Activated CD4-positive, CD25-positive, alpha-beta regulatory T cell treated with anti-CD3 and anti-CD28 coated beads, Interleukin-2, amount 50 U/mL, for 16 hours (primary cell): ENCODE data around the gene DYSF.

Experiments
- DNase-seq: peaks from one replicate; pipeline ENCODE4 v3.0.0-alpha.2; 2020; ENCODE audit warnings: low read depth, low spot score

The DYSF gene

DNA sequence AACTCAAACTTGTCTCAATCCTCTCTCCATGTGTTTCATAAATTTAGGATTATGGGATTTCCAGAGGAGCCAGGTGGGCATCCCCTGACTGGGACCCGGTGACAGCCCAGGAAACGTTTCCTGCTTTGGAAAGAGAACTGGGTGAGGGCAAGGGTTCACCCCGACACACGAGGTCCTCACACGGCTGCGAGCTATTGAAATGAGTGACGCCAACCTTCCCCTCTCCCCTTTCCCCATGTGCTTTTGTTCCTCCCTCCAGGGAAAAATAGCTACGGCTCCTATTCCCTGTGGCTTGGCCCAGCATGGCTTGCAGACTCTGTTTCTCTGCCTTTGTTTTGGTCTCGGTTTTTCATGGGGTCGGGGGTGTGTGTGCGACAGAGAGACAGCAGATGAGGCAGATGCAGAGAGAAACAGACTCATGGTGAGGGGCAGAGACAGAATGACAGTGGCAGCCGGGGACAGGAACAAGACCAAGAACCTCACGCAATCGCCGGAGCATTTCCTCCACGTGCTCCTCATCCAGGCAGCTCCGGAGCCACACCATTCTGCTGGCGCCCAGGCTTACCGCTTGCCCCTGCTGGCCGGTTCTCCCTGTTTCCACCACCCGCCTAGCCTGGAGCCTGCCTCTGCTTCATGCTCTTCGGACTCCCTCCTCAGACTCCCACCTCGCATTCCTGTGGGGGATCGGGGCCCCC, 238.5 kb downstream of the DYSF start:
- DNase-seq, result no peak

DNA sequence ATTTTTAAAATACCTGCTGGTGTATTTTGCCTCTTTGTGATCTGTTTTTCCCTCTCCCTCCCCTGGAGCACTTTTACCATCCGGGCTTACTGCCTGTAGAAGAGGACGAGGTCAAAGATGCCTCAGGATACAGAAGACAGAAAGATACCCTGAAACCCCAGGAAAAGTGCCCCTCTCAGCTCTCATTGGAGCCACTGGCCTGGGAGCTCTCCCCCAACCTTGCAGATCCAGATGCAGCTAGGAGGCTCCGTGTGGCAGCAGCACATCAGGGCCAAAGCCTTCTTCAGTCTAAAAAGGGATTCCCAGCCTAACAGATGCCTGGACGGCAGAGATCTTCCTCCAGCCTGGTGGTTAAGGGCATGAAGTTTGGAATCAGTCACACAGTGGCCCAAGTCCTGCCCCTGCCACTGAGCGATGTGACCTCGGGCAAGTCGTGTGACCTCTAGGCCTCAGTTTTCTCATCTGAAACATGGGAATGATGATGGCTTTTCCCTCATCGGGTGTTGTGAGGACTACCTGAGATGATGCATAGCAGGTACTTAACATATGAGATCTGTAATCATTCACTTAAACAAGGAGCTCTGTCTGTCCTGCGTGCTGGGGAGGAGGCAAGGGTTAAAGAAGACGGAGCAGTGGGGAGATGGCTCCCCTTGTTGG, 239.4 kb downstream of the DYSF start:
- DNase-seq, result no peak

DNA sequence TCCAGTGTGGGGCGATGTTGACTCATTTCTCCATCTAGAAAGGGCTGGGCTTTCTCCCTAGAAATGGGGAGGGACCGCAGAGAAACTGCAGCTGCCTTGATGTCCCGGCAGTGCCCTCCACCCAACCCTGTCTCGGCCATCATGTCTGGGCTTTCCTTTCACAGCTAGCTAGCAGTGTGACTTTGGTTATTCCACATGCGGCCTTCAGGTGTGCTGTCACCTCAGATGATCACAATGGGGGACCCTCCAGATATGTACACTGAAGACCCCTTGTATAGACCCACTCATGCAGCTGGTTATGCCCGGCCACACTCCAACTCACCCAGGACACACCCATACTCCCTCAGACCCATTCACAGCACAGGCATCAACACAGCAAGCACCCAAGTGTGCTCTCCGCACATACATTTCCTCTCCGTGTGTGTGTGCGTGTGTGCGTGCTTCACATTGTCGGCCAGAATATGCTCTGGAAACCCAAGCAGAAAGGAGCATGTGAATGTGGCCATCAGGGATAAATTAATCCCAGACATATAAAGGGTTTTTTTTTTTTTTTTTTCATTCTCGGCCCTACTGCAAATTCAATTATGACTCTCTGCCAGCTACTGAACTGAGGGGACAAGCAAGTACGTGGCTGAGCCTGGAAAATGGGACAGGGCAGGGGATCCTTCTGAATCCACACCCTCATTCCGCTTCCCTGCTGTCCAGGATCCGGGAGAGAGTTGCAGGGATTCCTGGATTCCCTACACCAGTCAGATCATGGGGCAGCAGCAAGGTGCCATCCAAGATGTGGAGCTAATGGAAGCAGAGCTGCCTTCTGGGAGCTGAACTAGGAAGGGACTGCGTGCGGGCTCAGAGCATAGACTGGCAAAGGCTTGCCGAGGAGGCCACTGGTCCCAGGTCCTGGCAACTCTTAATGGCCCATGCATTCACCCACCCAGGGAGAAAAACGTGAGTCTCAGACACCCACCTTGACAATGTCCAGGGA, 240.2 kb downstream of the DYSF start:
- DNase-seq, result no peak

DNA sequence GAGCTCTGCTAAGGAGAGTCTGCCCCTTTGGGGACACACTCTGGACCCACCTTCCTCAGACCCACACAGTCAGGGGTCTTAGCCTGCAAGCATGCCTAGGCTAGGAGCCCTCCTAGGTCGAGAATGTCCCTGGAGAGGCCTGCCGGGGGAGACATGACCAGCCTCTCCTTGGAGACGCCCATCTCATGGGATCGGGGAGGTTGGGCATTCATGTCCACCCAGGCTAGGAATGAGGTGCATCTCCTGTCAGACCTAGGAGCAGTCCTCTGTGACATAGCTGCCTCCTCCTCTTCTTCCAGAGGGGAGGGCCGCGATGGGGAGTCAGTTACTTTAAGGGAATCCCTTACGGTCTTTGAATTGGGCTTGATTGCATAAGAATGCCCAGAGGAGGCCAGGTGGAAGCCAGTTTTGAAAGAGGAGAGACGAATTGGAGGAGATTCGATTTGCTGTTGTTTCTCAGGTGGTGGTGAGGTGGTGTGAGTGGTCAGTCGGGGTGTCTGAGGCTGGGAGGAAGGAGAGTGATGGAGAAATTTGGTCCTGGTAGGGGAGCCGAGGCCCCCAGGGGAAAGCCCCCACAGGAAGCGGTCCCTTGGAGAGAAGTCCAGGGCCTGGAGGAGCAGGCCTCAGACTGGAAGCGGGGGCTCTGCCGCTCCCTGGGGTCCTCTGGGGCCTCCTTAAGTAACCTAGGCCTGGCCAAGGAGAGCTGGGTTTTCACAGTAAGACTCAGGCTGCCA, 241.3 kb downstream of the DYSF start:
- DNase-seq, result no peak

DNA sequence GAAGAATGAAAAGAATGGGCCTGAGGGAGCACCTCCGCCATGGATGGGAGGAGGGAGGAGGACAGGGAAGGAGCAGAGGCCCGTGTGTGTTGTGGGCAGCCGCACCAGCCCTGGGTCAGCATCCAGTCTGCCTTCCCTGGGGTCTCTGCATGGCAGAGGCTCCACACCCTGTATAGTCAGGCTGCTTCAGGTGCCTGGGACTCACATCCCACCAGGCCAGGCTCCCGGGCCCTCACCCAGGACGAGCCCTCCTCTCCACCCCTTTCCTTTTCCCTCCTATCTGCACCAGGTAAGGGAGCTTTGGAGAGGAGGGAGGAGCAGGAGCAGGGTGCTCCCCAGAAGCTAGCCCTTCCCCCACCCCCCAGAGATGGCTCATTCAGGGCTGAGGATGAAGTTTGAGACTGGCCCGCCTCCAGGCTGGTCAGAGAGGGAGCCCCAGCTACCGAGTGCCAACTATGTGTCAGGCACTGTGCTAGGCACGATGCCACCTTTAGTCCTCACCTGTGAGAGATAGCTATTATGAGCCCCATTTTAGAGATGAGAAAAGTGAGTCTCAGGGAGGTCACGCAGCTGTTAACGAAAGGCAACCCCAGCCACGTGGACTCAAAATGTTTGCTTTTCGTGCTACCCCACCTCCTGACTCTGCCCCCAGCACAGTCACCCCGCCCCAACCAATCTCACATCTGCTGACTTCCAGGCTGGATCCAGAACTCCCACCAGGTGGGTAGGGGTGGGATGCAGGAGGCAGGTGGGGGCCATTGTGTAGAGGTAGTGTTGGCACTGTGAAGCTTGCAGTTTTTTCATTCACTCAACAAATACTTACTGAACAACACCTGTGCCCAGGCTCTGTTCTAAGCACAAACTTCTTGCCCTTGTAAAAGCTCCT, 242.1 kb downstream of the DYSF start:
- no peak for DNase-seq

DNA sequence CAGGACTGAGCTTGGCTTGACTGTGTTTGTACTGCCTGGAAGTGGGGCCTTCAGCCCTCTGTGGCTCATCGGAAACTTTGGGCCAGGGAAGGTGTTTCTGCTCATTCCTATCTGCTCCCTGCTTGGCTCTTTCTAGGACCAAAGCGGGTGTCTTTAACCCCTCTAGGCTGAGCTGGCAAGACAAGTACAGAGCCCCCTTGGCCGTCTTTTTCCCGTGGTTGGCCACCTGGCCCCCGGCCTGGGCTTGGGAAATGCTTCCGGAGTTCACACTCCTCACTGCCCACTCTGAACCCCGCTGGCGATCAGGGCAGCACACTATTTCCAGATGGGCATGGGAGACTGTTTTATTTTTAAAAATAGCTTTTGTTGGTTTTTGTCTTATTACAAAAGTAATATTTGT, 243.0 kb downstream of the DYSF start:
- DNase-seq, result no peak

DNA sequence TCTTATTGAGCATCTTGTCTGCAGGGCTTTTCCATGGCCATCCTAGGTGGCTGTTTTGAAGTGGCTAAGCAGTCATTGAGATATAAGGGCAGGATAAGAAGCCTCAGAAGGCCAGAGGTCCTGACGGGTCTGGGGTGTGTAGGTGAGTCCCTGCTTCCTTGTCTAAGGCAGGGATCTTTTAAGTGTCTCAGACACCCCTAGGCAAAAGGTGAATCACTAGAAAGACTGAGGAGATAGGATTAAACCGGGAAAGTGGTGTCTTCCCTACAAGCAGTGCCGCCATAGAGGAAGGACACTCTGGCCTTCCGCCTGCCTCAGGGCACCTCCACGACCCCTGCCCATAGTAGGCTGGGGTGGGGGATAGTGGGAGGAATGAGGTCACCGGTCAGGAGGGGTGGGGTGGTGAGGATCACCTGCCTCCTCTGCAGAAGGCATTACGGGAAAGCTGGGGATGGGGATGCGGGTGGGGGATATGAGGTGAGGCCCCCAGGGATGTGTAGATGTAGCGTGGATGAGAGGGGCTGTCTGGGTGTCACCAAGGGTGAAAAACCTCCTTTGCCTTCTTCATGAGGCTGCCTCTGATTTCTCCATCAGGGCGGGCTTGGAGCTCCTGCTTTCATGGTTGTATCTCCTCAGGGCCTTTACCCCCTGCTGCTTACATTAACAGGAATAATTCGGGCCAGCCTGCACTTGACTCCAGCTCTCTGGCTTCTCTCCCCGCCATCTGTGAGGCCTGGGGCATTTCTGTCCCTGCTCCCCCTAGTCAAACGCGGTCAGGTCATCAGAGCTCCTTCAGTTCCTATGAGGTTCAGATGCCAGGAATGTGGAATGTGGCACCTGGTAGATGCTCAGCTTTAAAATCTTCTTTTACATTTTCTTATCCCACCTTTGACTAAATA, 244.0 kb downstream of the DYSF start:
- no peak for DNase-seq

DNA sequence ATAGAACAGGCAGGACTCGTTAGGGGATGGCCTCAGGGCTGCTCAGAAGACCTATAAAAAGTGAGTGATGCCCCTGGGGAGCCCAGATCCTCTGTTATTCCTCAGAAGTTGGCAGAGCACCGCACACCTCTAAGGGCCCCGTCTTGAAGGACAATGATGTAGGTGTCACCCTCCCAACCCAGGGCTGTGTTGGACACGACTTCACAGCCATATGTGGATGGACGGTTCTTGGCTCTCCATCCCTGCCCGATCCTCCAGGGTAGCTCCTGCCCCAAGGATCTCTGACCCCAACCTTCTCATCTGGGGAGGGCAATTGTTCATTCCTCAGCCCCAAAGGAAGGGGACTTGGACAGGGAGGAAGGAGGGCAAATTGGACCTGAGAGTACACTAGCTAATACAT, 246.1 kb downstream of the DYSF start:
- no peak for DNase-seq

DNA sequence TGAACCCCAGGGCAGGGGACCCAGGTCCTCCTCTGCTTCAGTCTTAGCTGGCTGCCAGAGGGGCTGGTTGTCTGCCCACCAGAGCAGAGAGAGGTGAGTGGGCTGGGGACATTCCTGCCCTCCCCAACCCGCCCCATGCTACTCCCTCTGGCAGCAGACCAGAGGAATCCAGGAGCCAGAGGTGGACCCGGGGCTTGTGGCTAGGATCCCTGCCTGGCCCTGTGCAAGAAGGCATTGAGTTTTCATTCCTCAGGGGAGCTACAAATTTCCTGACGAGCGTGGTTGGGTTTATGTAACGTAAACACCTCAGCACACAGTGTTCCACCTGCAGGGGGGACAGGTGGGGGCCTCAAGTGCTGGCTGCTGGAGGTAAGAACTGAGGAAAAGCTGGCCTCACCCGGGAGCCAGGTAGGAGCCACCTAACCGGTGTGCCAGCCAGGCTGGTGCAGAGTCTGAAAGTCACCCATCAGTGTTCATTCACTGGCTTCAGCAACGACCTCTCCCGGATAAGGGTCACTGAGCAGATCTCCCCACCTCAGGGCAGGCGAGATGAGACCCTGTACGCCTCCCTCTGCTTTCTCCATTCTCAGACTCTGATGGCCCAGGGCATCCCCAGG, 246.8 kb downstream of the DYSF start:
- DNase-seq, result no peak

DNA sequence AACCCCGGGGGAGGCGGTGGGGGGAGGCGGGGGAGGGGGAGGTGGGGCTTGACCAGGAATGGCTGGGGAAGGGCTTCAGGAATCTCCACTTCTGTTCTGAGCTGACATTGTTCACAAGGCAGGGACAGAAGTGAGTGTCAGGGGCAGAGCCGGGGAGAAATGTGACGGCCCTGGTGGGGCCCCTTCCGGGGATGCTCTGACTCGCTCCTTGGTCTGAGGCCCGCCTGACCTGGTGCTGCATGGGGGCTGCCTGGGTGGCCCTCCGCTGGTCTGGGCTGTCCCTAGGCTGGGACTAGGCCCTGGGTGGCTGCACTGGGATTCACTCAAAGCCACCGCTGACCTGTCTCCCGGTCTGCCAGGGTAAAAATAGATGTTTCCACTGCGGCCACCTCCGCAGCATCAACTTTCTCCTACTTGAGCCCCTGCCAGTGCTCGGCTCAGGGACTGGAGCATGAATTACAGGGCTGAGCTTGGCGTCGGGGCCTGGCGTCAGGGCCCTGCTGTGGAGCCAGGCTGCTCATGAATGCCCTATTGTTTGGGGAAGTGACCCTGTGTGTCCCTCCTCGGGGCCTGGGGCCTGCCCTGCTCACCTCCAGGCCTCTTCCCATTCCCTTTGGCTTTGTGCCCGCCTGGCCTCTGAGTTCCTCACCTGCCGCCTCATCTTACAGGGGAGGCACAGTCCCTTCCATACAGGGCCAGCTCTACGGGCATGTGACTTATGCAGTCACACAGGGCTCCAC, 247.5 kb downstream of the DYSF start:
- DNase-seq, result no peak

DNA sequence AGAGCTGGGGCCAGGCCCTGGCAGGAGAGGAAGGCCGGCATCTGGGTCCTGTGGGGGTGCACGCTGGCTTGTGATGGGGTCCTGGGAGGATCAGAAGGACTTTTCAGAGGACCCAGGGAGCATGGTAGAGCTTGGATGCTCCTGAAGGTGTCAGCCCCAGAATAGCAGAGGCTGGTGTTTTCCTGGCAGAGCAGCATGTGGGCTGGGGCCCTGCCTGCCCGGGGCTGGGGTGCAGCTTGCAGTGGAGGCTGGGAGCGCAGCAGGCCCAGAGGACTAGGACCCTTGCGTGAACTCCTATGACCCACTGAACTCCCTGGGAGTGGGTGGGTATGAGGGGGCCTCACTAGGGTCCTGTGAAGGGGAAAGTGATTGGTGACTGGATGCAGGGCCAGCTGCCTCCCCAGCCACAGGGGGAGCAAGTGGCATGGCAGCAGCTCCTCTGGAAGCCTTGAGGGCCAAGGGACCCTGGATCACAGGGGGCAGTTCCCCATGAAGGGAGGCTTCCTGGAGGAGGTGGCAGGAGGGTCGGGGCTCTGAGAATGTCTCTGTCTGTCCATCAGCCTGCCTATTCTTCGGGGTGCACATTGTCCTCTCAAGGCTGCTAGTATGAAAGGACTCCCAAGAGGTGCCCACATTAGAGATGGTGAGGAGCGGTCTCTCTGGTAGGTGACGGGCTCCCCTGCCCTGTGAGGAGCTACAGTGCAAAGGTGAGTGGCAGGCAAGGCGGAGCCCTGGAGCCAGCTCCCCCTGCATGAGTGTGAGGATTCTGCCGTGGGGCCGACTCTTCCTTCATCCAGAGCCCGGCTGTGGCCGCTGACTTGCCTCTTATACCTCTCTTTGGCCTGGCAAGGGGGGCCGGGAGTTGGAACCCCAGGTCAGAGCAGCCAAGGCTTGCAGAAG, 249.0 kb downstream of the DYSF start:
- DNase-seq, result no peak

DNA sequence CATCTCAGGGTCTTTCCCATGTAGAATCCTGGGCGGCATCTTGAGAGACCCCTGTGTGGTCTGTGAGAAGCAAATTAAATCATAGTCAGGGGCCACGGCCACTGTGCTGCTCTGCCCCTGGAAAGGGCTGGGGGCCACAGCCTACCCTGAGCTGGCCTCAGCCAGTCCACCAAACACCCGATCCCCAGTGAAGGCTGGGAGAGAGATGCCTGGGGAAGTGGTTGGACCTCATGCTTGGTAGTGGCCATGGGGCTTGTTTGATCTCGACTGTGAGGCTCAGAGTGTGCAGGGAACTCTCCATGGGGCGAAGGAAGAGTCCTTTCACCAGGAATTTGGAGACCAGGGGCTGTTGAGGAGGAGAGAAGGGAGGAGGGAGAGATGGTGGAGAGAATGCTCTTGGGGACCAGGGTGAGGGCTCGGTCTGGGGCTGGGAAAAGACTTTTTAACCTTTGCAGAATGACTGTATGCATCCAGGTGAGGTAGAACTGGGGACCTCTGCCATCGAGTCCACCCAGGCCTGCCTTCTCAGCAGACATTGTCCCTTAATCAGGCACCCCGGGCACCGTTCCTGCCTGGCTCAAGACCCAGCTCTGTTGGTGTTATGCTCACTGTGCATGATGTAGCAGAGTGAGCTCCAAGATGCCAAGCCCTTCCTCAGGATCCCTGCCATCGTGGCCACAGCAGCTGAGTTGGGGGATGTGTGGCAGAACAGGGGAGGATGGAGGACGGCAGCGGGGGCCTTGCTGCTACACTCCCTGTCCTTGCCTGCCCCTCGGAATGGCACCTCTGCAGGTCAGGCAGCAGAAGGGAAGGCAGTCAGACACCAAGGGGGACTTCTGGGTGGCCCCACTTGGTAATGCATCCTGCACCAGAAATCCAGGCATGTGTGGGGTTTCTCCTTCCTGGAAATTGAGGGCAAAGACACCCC, 249.9 kb downstream of the DYSF start:
- DNase-seq, result no peak

DNA sequence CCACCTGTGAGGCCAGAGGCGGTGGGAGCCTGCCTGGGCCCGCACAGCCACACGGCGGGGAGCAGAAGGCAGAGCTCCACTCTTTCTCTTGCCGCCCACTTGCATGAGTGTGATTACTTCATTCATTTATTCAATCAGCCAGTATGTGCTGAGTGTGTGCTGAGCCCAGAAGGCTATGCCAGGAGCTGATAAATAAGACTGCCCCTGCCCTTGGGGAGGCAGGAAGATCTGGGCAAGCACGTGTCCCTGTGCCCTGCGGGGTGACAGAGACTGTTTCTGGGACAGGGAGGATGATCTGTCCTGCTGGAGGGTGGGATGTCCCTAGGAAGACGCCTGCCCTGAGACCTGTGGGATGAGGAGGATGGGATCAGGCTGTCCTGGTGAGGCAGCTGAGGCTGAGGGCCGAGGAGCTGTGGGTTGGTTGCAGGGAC, 250.8 kb downstream of the DYSF start:
- no peak for DNase-seq

DNA sequence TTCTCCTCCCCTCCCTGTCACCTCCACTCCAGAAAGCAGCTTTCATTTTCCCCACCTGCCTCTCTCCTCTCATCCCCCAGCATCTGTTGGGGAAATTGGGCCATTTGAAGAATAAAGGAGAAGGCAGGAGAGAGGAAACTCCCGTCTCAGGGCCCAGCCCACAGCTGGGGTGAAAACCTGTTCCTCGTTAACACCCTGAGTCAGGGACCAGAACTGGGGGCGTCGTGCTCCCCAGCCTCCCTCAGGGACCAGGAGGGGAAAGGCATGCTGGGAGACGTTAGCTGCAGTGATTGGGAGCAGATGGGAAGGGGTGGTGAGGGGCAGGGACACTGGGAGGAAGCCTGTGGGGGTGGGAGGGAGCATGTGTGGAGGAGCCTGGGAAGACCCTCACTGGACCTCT, 251.3 kb downstream of the DYSF start:
- DNase-seq, result no peak

DNA sequence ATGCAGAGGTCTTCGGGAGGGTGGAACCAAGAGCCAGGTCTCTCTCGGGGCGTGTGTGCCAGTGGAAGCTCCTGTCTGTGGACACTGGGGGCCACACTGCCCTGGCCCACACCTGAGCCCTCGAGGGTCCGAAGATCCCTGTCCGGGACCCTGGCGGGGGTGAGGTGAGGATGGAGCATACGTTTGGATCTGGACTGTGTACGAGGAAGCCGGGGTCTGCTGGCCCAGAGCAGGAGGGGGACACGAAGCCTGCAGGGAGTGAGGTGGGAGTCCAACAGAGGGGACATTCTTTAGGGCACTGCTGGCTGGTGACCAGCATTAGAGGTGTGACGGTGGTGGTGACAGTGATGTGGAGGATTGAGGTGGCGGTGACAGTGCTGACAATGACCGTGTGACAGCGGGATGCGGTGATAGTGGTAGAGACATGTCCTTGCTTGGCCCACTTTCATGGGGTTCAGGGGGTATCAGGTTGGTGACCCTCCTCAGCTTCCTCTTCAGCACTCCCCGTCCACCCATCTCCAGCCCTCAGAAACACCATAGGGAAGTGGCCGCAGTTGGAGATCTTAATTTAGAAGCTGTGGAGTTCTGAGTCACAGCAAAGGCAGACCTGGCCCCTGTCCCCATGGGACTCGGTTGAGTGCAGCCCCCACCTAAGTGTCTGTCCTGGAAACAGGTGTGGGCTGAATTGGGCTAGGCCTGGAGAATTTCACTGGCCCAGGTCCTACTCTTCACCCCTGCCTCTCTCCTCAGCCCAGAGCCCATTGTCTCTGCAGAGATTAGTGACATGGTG, 252.0 kb downstream of the DYSF start:
- no peak for DNase-seq

DNA sequence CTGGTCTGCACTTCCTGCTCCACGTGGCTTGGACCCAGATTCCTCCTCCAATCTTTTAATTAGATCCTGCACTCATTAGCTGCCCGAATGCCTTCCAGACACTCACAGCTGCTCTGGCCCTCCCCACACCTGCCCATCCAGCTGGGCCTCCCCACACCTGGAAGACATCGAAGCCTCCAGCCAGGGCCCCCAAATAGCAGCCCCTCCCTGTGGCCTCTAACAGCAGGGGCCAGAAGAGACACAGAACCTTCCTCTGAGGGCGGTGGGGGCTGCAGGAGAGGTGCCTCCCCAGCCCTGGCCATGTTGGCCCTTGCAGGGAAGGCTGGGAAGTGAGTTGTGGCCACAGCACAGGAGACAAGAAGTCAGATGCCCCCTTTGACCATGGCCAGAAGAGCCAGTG, 252.8 kb downstream of the DYSF start:
- no peak for DNase-seq
